Large intestine (tissue), 3 donors: ENCODE results near the gene BAIAP2L1. TPM values are rescaled to one million over a fixed set of nuclear protein-coding genes. Genes with fewer than 3 reads are reported as not detected.

Experiments
- DNase-seq, 2 donors: peaks; one replicate each; pipeline versions ENCODE4 v3.0.0 to v3.0.0-alpha.2; 2013
- H3K27ac ChIP-seq: one replicate; pipeline ENCODE4 v1.5.1; 2013; ENCODE audit warnings: low read length
- H3K27me3 ChIP-seq: 2 replicates; pipeline ENCODE4 v1.6.1; 2013; ENCODE audit warnings: low read length; ENCODE audit not compliant: control insufficient read depth, insufficient read depth
- H3K36me3 ChIP-seq: 2 replicates; pipeline ENCODE4 v1.6.1; 2013; ENCODE audit warnings: low read length; ENCODE audit not compliant: control insufficient read depth, insufficient read depth
- H3K4me1 ChIP-seq: one replicate; pipeline ENCODE4 v1.6.1; 2013; ENCODE audit warnings: low read length; ENCODE audit not compliant: control insufficient read depth, insufficient read depth
- H3K4me3 ChIP-seq: one replicate; pipeline ENCODE4 v1.5.1; 2013; ENCODE audit warnings: low read length
- H3K9me3 ChIP-seq: one replicate; pipeline ENCODE4 v1.6.1; 2013; ENCODE audit warnings: mild to moderate bottlenecking, low read depth, low read length, moderate library complexity; ENCODE audit not compliant: control insufficient read depth
- WGBS: methylation state at CpG from one replicate; pipeline ENCODE4 v1.1.5; 2013; ENCODE audit warnings: low lambda C conversion rate; ENCODE audit not compliant: insufficient coverage; 5-methylcytosine and 5-hydroxymethylcytosine counted together
- polyA plus RNA-seq: library from polyadenylated mRNA; unstranded; fragments of 120-200 nt; gene quantifications from one replicate; pipeline ENCODE4 v1.2.1, GENCODE V29; 2013

Gene BAIAP2L1
- polyA plus RNA-seq, 1 donor = 30.3 TPM

GRCh38 chr7:98360221-98361130 is 40.4 kb downstream of the BAIAP2L1 start:
- H3K36me3 ChIP-seq = no peaks in the 10 kb centered on the region
- peaks cover 14% of the 10 kb centered on the region for H3K4me1 ChIP-seq
- H3K27ac ChIP-seq = peak overlapping the region; percentile 94
- no peaks in the 10 kb centered on the region for H3K27me3 ChIP-seq
- H3K4me3 ChIP-seq = no peak overlapping the region
- no peaks in the 10 kb centered on the region for H3K9me3 ChIP-seq
- peak; percentile 95 to 98 for DNase-seq
- WGBS = no CpG with 5 or more reads among the region's 10 CpGs

- H3K27ac ChIP-seq = peak overlapping the region; percentile 94
- WGBS = no CpG with 5 or more reads among the region's 13 CpGs
Observed at GRCh38 chr7:98359395-98359794, 41.5 kb downstream of the BAIAP2L1 start.

GRCh38 chr7:98358706-98359105 is 42.2 kb downstream of the BAIAP2L1 start:
- no peaks in the 10 kb centered on the region for H3K27me3 ChIP-seq
- WGBS = no CpG with 5 or more reads among the region's 6 CpGs
- H3K4me3 ChIP-seq = no peak overlapping the region
- H3K4me1 ChIP-seq = peaks cover 25% of the 10 kb centered on the region
- no peak for DNase-seq
- no peaks in the 10 kb centered on the region for H3K36me3 ChIP-seq
- H3K9me3 ChIP-seq = no peaks in the 10 kb centered on the region
- H3K27ac ChIP-seq = no peak overlapping the region

More at GRCh38 chr7:98359395-98359794, 41.5 kb downstream of the BAIAP2L1 start:
- Histone ChIP-seq H3K36me3 (no peaks in the 10 kb centered on the region), H3K4me3 (no peak overlapping the region), H3K4me1 (peaks cover 19% of the 10 kb centered on the region), H3K27me3 (no peaks in the 10 kb centered on the region), H3K9me3 (no peaks in the 10 kb centered on the region)
- no peak for DNase-seq

GRCh38 chr7:98357751-98358161 is 43.1 kb downstream of the BAIAP2L1 start:
- WGBS = 80% methylated on average over 2 of the region's 7 CpGs

GRCh38 chr7:98355250-98355538 is 45.7 kb downstream of the BAIAP2L1 start:
- H3K9me3 ChIP-seq = no peaks in the 10 kb centered on the region
- DNase-seq = no peak
- no CpG with 5 or more reads among the region's 6 CpGs for WGBS
- H3K36me3 ChIP-seq = no peaks in the 10 kb centered on the region
- H3K4me1 ChIP-seq = peaks cover 27% of the 10 kb centered on the region
- H3K4me3 ChIP-seq = no peak overlapping the region
- H3K27ac ChIP-seq = no peak overlapping the region
- no peaks in the 10 kb centered on the region for H3K27me3 ChIP-seq

More at GRCh38 chr7:98357751-98358161, 43.1 kb downstream of the BAIAP2L1 start:
- H3K36me3 ChIP-seq = no peaks in the 10 kb centered on the region
- H3K9me3 ChIP-seq = no peaks in the 10 kb centered on the region
- no peak overlapping the region for H3K4me3 ChIP-seq
- no peaks in the 10 kb centered on the region for H3K27me3 ChIP-seq
- no peak overlapping the region for H3K27ac ChIP-seq
- DNase-seq = peak in 1 of 2 donors; percentile 28
- H3K4me1 ChIP-seq = peaks cover 29% of the 10 kb centered on the region

- WGBS = no CpG with 5 or more reads among the region's 22 CpGs
- DNase-seq = peak; percentile 39 to 77
Observed at GRCh38 chr7:98354511-98355249, 46.2 kb downstream of the BAIAP2L1 start.

GRCh38 chr7:98354052-98354451 is 46.8 kb downstream of the BAIAP2L1 start:
- Histone ChIP-seq H3K9me3 (no peaks in the 10 kb centered on the region), H3K27ac (peak overlapping the region; percentile 64), H3K4me1 (peaks cover 21% of the 10 kb centered on the region), H3K27me3 (no peaks in the 10 kb centered on the region), H3K4me3 (no peak overlapping the region), H3K36me3 (no peaks in the 10 kb centered on the region)
- WGBS = 80% methylated on average over 2 of the region's 7 CpGs
- no peak for DNase-seq

More at GRCh38 chr7:98354511-98355249, 46.2 kb downstream of the BAIAP2L1 start:
- no peak overlapping the region for H3K4me3 ChIP-seq
- H3K27ac ChIP-seq = peak overlapping the region; percentile 64
- H3K9me3 ChIP-seq = no peaks in the 10 kb centered on the region
- H3K4me1 ChIP-seq = peaks cover 22% of the 10 kb centered on the region
- no peaks in the 10 kb centered on the region for H3K36me3 ChIP-seq
- no peaks in the 10 kb centered on the region for H3K27me3 ChIP-seq

- Histone ChIP-seq H3K36me3 (no peaks in the 10 kb centered on the region), H3K27me3 (no peaks in the 10 kb centered on the region), H3K27ac (peak overlapping the region; percentile 51), H3K4me1 (peaks cover 21% of the 10 kb centered on the region), H3K9me3 (no peaks in the 10 kb centered on the region), H3K4me3 (no peak overlapping the region)
- no CpG with 5 or more reads among the region's 4 CpGs for WGBS
- peak in 1 of 2 donors; percentile 77 for DNase-seq
Observed at GRCh38 chr7:98352621-98353020, 48.3 kb downstream of the BAIAP2L1 start.

- Histone ChIP-seq H3K9me3 (no peaks in the 10 kb centered on the region), H3K27ac (no peak overlapping the region), H3K36me3 (no peaks in the 10 kb centered on the region), H3K4me3 (no peak overlapping the region), H3K4me1 (peaks cover 21% of the 10 kb centered on the region), H3K27me3 (no peaks in the 10 kb centered on the region)
- no peak for DNase-seq
- WGBS = no CpG with 5 or more reads among the region's 8 CpGs
Observed at GRCh38 chr7:98351136-98351535, 49.8 kb downstream of the BAIAP2L1 start.

GRCh38 chr7:98348726-98349474 is 52.0 kb downstream of the BAIAP2L1 start:
- H3K27ac ChIP-seq = no peak overlapping the region
- DNase-seq = peak in 1 of 2 donors; percentile 50
- H3K4me3 ChIP-seq = no peak overlapping the region
- H3K36me3 ChIP-seq = no peaks in the 10 kb centered on the region
- 100% methylated on average over 1 of the region's 23 CpGs for WGBS
- H3K27me3 ChIP-seq = no peaks in the 10 kb centered on the region
- H3K4me1 ChIP-seq = peaks cover 11% of the 10 kb centered on the region
- no peaks in the 10 kb centered on the region for H3K9me3 ChIP-seq
